Measurements from ENCODE around the gene MBNL2. TPM values are rescaled to one million over a fixed set of nuclear protein-coding genes. Genes with fewer than 3 reads are reported as not detected.

The MBNL2 gene
- total RNA-seq, 1 donor from 2014 or later, result 43.7 TPM

DNA sequence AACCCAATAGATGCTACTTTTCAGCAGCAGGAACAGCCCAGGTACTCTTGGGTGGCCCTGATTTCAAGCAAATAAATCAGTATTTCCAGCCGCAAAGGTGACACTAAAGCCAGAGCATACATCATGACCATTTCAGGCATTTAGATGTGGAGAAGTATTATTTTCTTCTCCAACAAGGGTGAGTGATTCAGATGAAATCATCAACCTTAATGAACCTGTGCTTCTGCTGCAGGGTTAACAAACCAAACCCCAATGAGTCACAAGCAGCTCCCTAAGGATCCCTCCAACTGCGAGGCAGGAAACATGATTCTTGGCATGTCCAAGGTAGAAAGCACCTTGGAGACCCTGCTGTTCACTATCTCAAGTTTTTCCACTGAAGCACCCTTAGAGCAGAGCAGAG, 32.7 kb downstream of the MBNL2 start:
- TF ChIP-seq, protein P1, sequence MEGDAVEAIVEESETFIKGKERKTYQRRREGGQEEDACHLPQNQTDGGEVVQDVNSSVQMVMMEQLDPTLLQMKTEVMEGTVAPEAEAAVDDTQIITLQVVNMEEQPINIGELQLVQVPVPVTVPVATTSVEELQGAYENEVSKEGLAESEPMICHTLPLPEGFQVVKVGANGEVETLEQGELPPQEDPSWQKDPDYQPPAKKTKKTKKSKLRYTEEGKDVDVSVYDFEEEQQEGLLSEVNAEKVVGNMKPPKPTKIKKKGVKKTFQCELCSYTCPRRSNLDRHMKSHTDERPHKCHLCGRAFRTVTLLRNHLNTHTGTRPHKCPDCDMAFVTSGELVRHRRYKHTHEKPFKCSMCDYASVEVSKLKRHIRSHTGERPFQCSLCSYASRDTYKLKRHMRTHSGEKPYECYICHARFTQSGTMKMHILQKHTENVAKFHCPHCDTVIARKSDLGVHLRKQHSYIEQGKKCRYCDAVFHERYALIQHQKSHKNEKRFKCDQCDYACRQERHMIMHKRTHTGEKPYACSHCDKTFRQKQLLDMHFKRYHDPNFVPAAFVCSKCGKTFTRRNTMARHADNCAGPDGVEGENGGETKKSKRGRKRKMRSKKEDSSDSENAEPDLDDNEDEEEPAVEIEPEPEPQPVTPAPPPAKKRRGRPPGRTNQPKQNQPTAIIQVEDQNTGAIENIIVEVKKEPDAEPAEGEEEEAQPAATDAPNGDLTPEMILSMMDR (conservative IDR thresholded peaks at IDR 0.05), result no peak
- no peak for DNase-seq (ENCODE audit: extremely low spot score, unreplicated experiment)
- H3K36me3 Mint-ChIP-seq, result peaks cover 12% of the 10 kb centered on the region
- peaks cover 42% of the 10 kb centered on the region for H3K4me1 Mint-ChIP-seq (ENCODE audit: unreplicated experiment)
- no peak overlapping the region for H3K4me3 Mint-ChIP-seq
- no peaks in the 10 kb centered on the region for H3K27me3 Mint-ChIP-seq
- peaks cover 8% of the 10 kb centered on the region for H3K9me3 Mint-ChIP-seq
- H3K27ac Mint-ChIP-seq, result peak overlapping the region; percentile 98

DNA sequence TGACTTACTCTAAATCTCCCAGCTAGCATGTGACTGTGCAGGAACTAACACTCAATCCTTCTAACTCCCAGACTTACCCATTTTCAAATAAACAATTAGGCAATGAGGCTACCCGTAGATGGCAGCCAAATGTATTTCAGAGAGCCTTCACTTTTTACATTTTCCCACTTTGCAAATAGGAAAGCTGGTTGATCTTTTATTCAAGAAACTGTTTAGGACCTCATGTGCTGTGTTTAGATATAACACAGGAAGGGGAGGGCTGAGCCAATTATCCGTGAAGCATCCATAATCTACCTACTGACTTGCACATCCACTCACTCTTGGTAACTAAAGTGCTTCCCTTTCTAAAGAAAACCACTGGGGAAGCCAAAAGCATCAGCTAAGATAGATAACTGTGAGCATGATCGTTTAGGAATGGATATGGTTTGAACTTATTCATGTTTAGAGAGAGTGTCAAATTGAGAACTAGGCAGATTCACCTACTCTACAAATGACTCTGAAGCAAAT, 33.4 kb downstream of the MBNL2 start:
- TF ChIP-seq, protein P1 (conservative IDR thresholded peaks at IDR 0.05), result no peak
- no peak for DNase-seq (ENCODE audit: extremely low spot score, unreplicated experiment)
- peak overlapping the region; percentile 4 for H3K4me3 Mint-ChIP-seq
- H3K27me3 Mint-ChIP-seq, result no peaks in the 10 kb centered on the region
- H3K27ac Mint-ChIP-seq, result peak overlapping the region; percentile 98
- peaks cover 3% of the 10 kb centered on the region for H3K9me3 Mint-ChIP-seq
- peaks cover 42% of the 10 kb centered on the region for H3K4me1 Mint-ChIP-seq (ENCODE audit: unreplicated experiment)
- H3K36me3 Mint-ChIP-seq, result peaks cover 17% of the 10 kb centered on the region

DNA sequence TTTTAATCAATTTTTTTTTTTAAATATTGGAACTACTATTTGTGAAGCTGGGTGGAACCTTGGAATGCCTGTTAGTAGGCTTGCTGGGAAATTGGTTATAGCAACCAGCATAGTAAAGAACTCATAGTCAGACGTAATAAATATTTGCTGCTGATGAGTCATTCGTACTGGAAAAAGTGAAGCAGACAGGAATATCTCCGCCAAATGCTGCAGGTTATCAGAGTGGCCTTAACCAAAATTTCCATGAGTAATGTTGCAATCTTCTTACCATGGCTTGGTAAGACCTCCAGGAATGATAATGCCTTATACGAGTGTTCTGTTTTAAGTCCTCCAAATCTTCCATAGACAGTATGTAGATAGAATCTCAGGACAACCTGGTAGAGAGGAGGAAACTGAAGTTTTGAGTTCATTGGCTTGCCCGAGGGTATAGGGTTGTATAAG, 34.2 kb downstream of the MBNL2 start:
- Mint-ChIP-seq H3K27ac (peak overlapping the region; percentile 98), H3K9me3 (peaks cover 3% of the 10 kb centered on the region), H3K27me3 (no peaks in the 10 kb centered on the region), H3K4me1 (ENCODE audit: unreplicated experiment) (peaks cover 44% of the 10 kb centered on the region), H3K36me3 (peaks cover 22% of the 10 kb centered on the region), H3K4me3 (peak overlapping the region; percentile 78)
- TF ChIP-seq, protein P1 (conservative IDR thresholded peaks at IDR 0.05), result no peak
- DNase-seq (ENCODE audit: extremely low spot score, unreplicated experiment), result no peak

DNA sequence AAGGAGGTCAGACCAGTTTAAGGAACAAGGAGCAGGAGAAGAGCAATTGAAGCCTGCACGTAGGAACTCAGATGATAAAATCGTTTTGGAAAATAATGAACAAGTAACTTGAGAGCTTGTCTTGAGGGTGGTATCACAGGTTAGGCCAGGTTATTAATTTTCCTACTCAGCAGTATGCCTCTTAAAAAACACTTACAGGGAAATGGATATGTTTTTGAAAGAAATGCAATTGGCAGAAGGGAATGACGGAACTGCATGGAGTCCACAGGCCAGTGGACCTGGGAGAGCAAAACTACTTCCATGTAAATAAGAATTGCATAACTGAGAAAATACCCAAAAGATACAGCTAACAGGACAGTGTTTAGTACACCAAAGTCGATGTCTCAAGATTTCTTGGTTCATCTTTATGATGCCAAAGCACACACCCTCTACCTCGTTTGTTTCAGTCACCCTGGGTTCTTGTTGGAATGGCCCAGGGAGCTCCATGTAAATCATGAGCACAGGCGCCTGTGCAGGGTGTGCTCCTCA, 35.2 kb downstream of the MBNL2 start:
- H3K4me3 Mint-ChIP-seq, result peak overlapping the region; percentile 78
- TF ChIP-seq, protein P1 (conservative IDR thresholded peaks at IDR 0.05), result no peak
- no peaks in the 10 kb centered on the region for H3K27me3 Mint-ChIP-seq
- H3K9me3 Mint-ChIP-seq, result peaks cover 3% of the 10 kb centered on the region
- H3K4me1 Mint-ChIP-seq (ENCODE audit: unreplicated experiment), result peaks cover 49% of the 10 kb centered on the region
- H3K36me3 Mint-ChIP-seq, result peaks cover 24% of the 10 kb centered on the region
- DNase-seq (ENCODE audit: extremely low spot score, unreplicated experiment), result no peak
- peak overlapping the region; percentile 98 for H3K27ac Mint-ChIP-seq

DNA sequence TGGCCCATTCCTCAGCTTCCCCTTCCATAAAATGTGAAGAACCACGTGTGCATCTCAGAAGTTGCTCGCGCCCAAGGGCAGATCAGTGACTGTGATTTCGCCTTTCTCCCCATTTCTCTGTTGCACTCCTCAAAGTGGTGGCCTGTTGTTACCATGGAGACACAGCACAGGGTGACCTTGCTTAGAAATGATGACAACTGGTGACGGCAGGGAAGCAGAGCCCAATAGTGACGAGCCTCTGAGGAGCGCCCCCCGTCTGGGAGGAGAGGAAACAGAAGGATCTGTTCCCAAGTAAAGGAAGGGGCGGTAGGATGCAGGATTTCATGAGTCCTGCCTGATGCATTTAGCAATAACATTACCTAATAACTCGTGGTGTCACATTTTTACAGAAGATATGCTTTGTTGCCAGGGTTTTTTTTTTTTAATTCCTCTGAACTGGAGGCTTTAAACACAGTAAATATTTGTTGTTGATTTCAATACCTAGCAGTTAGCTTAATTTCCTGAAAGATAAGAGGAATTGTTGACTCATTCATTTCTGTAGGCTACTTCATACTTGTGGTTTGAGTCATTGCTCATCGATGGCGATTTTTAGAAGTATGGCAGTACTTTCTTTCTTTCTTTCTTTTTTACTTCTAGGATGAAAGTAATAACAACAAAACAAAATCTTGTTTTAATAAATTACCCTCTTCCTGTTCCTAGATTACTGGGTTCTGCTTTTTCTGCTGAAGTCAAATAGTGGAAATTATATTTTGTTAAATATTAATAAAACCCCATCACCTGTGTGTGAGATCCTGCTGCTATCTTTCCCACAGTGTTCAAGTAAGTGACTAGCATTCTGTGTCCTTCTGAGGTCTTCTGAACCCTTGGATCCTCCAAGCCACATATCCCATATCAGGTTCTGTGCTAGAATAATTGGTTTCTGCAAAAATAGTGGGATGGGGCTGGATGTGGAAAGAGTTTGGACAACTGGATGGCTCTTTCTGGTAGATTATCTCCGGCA, 36.0 kb downstream of the MBNL2 start:
- H3K4me1 Mint-ChIP-seq (ENCODE audit: unreplicated experiment), result peaks cover 51% of the 10 kb centered on the region
- H3K36me3 Mint-ChIP-seq, result peaks cover 26% of the 10 kb centered on the region
- DNase-seq (ENCODE audit: extremely low spot score, unreplicated experiment), result no peak
- peak overlapping the region; percentile 98 for H3K27ac Mint-ChIP-seq
- no peaks in the 10 kb centered on the region for H3K27me3 Mint-ChIP-seq
- H3K4me3 Mint-ChIP-seq, result peak overlapping the region; percentile 78
- TF ChIP-seq, protein P1 (conservative IDR thresholded peaks at IDR 0.05), result no peak
- peaks cover 3% of the 10 kb centered on the region for H3K9me3 Mint-ChIP-seq
